Lung (tissue), 12 donors: ENCODE results near the gene IVD. TPM values are rescaled to one million over a fixed set of nuclear protein-coding genes. Genes with fewer than 3 reads are reported as not detected.

Experiments used
- ATAC-seq: fragments of 200-7000 bp; cut with Tn5 transposase; one replicate; pipeline ENCODE4 v1.9.1; 2020; ENCODE audit warnings: moderate number of reproducible peaks; ENCODE audit not compliant: insufficient read depth, low FRiP score
- DNase-seq, 3 donors: peaks; one replicate each; pipeline ENCODE4 v3.0.0-alpha.2; 2013 to 2017
- H3K27ac ChIP-seq, 2 donors: one replicate each; pipeline ENCODE4 v1.5.1; 2013; ENCODE audit warnings: mild to moderate bottlenecking in 2 of 2, moderate library complexity in 2 of 2, control low read depth in 1 of 2, inconsistent platforms in 1 of 2, low read depth in 1 of 2, low read length in 1 of 2
- H3K27me3 ChIP-seq, 3 donors: one replicate each; pipeline ENCODE4 v1.5.1; 2013; ENCODE audit warnings: low read length in 2 of 3; ENCODE audit not compliant: control insufficient read depth in 3 of 3, insufficient read depth in 3 of 3
- H3K36me3 ChIP-seq, 4 donors: one replicate each; pipeline ENCODE4 v1.5.1; 2013; ENCODE audit warnings: low read length in 4 of 4, mild to moderate bottlenecking in 1 of 4, moderate library complexity in 1 of 4; ENCODE audit not compliant: control insufficient read depth in 4 of 4, insufficient read depth in 4 of 4
- H3K4me1 ChIP-seq, 5 donors: one replicate each; pipeline ENCODE4 v1.5.1; 2013; ENCODE audit warnings: low read length in 5 of 5, mild to moderate bottlenecking in 2 of 5, moderate library complexity in 1 of 5; ENCODE audit not compliant: control insufficient read depth in 5 of 5, insufficient read depth in 5 of 5
- H3K4me3 ChIP-seq: one replicate; pipeline ENCODE4 v1.5.1; 2013; ENCODE audit warnings: mild to moderate bottlenecking, control low read depth, moderate library complexity
- H3K9ac ChIP-seq, 2 donors: one replicate each; pipeline ENCODE4 v1.5.1; 2013; ENCODE audit warnings: low read length in 2 of 2, control low read depth in 1 of 2; ENCODE audit not compliant: insufficient read depth in 1 of 2
- H3K9me3 ChIP-seq, 4 donors: one replicate each; pipeline ENCODE4 v1.5.1; 2013; ENCODE audit warnings: low read length in 3 of 4, mild to moderate bottlenecking in 1 of 4, moderate library complexity in 1 of 4; ENCODE audit not compliant: control insufficient read depth in 4 of 4, insufficient read depth in 3 of 4
- whole genome bisulfite sequencing, 2 donors: extraction: QIAGEN DNeasy Blood & Tissue Kit; methylation state at CpG; one replicate each; pipeline ENCODE4 v1.1.7; 2013; 5-methylcytosine and 5-hydroxymethylcytosine counted together
- polyA plus RNA-seq, 2 donors: library from polyadenylated mRNA; stranded (reverse); fragments of 200-250 nt; gene quantifications; one replicate each; pipeline ENCODE4 v1.2.1, GENCODE V29; 2013
- total RNA-seq, 2 donors: library from RNA; depleted of rRNA in 1 of 2; stranded (reverse); fragments of >200 nt in 1 of 2; gene quantifications; one replicate each; pipeline ENCODE4 v1.2.1, GENCODE V29; 2014 to 2021
- TF ChIP-seq, protein P1 (sequence below): IDR thresholded peaks from 2 replicates; pipeline ENCODE4 v1.5.1; 2012; ENCODE audit warnings: mild to moderate bottlenecking; ENCODE audit errors: control extremely low read depth, extremely low read depth
- donor health status: control.
- donor health status: control.
- donor health status: Bipolar disorder and iron deficiency.
- donor health status: healthy.
- donor health status: DM: yes; HTN: yes; CAD: no.

The IVD gene
- total and polyA plus RNA-seq, 4 donors = 41.4 to 87.8 (median 49.3) TPM

DNA sequence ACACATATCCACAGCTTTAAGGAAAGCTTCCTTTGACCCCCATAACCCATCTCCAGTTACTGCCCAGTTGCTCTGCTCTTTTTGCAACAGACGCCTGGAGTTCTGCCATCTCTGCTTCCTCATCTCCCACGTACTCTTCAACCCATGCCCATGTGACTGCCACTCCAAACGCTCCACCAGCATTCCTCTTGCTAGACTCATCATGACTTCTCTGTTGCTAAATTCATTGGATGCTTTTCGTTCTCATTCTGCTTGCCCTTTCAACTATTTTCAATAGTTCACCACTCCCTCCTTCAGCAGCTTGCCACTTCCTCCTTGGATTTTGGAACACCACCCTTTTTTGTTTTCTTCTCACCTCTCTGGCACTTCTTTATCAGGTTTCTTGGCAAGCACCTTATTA, 25.7 kb upstream of the IVD start:
- no peak overlapping the region for H3K9ac ChIP-seq
- DNase-seq = peak in 2 of 3 donors; percentile 11 to 45
- peak overlapping the region in 1 of 2 donors; percentile 83 for H3K27ac ChIP-seq

DNA sequence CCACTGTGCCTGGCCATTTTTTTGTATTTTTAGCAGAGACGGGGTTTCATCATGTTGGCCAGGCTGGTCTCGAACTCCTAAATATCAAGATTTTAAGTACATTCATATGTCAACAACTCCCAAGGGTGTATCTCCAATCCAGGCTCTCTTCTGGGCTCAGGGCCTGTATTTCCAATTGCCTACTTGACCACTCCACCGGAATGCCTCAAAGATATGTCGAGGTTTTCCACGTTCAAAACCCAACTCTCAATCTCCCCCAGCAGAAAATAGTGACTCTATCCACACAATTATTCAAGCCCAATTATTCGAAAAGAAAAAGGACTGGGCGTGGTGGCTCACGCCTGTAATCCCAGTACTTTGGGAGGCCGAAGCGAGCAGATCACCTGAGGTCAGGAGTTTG, 25.0 kb upstream of the IVD start:
- DNase-seq (no peak), ATAC-seq (no peak)
- peaks cover 0 to 2% (median 0%) of the 10 kb centered on the region in 3 donors for H3K27me3 ChIP-seq
- H3K4me3 ChIP-seq = no peak overlapping the region
- no peak overlapping the region for H3K9ac ChIP-seq
- H3K27ac ChIP-seq = peak overlapping the region in 1 of 2 donors; percentile 83
- peaks cover 0 to 4% (median 0%) of the 10 kb centered on the region in 4 donors for H3K36me3 ChIP-seq
- WGBS, 2 donors = 95% methylated on average over 10 of the region's 10 CpGs
- H3K9me3 ChIP-seq = no peaks in the 10 kb centered on the region
- TF ChIP-seq, protein P1, sequence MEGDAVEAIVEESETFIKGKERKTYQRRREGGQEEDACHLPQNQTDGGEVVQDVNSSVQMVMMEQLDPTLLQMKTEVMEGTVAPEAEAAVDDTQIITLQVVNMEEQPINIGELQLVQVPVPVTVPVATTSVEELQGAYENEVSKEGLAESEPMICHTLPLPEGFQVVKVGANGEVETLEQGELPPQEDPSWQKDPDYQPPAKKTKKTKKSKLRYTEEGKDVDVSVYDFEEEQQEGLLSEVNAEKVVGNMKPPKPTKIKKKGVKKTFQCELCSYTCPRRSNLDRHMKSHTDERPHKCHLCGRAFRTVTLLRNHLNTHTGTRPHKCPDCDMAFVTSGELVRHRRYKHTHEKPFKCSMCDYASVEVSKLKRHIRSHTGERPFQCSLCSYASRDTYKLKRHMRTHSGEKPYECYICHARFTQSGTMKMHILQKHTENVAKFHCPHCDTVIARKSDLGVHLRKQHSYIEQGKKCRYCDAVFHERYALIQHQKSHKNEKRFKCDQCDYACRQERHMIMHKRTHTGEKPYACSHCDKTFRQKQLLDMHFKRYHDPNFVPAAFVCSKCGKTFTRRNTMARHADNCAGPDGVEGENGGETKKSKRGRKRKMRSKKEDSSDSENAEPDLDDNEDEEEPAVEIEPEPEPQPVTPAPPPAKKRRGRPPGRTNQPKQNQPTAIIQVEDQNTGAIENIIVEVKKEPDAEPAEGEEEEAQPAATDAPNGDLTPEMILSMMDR = no peak
- H3K4me1 ChIP-seq = peaks cover 0 to 8% (median 4%) of the 10 kb centered on the region in 5 donors

More for the DNA sequence above, 25.7 kb upstream of the IVD start:
- H3K4me1 ChIP-seq = peaks cover 0 to 8% (median 4%) of the 10 kb centered on the region in 5 donors
- H3K9me3 ChIP-seq = no peaks in the 10 kb centered on the region
- WGBS, 2 donors = 9 to 14% methylated on average over 4 of the region's 4 CpGs
- ATAC-seq = peak; percentile 65
- no peaks in the 10 kb centered on the region for H3K36me3 ChIP-seq
- TF ChIP-seq, protein P1 = no peak
- H3K27me3 ChIP-seq = peaks cover 0 to 2% (median 0%) of the 10 kb centered on the region in 3 donors
- no peak overlapping the region for H3K4me3 ChIP-seq

DNA sequence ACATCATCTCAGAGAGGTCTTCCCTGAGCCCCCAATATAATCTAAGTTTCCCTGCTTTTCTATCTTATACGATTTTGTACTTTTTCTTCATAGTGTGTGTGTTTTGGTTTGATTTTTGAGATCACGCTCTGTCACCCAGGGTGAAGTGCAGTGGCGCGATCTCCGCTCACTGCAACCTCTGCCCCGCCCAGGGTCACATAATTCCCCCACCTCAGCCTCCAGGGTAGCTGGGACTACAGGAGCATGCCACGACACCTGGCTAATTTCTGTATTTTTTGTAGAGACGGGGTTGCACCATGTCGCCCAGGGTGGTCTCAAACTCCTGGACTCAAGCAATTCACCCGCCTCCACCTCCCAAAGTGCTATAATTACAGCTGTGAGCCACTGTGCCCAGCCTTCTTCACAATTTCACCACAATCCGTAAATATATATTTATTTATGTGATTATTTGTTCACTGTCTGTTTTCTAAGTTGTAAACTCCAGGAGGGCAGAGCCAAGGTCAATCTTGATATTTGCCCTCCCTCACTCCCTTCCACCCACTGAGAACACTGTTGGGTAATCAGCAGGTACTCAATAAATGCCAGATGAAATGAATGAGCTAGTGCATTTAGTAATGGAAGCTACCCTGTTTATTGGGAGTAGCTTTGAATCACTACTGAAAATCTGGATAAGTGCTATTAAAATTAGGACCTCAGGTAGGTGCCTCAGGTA, 23.6 kb upstream of the IVD start:
- Histone ChIP-seq H3K27me3 (peaks cover 0 to 2% (median 0%) of the 10 kb centered on the region in 3 donors), H3K9me3 (no peaks in the 10 kb centered on the region), H3K4me1 (peaks cover 0 to 8% (median 4%) of the 10 kb centered on the region in 5 donors), H3K36me3 (peaks cover 0 to 8% (median 2%) of the 10 kb centered on the region in 4 donors), H3K9ac (no peak overlapping the region), H3K4me3 (no peak overlapping the region), H3K27ac (no peak overlapping the region)
- TF ChIP-seq, protein P1 = no peak
- 94 to 95% methylated on average over 11 of the region's 11 CpGs for WGBS, 2 donors
- DNase-seq = no peak
- no peak for ATAC-seq
